Measurements from ENCODE around the gene XCL1.

The XCL1 gene

GRCh38 chr1:168598892-168599291 lies 22.5 kb downstream of the XCL1 start:
- TF ChIP-seq, protein P1, sequence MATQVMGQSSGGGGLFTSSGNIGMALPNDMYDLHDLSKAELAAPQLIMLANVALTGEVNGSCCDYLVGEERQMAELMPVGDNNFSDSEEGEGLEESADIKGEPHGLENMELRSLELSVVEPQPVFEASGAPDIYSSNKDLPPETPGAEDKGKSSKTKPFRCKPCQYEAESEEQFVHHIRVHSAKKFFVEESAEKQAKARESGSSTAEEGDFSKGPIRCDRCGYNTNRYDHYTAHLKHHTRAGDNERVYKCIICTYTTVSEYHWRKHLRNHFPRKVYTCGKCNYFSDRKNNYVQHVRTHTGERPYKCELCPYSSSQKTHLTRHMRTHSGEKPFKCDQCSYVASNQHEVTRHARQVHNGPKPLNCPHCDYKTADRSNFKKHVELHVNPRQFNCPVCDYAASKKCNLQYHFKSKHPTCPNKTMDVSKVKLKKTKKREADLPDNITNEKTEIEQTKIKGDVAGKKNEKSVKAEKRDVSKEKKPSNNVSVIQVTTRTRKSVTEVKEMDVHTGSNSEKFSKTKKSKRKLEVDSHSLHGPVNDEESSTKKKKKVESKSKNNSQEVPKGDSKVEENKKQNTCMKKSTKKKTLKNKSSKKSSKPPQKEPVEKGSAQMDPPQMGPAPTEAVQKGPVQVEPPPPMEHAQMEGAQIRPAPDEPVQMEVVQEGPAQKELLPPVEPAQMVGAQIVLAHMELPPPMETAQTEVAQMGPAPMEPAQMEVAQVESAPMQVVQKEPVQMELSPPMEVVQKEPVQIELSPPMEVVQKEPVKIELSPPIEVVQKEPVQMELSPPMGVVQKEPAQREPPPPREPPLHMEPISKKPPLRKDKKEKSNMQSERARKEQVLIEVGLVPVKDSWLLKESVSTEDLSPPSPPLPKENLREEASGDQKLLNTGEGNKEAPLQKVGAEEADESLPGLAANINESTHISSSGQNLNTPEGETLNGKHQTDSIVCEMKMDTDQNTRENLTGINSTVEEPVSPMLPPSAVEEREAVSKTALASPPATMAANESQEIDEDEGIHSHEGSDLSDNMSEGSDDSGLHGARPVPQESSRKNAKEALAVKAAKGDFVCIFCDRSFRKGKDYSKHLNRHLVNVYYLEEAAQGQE (IDR thresholded peaks at IDR 0.05; ENCODE audit: low read depth) = no peak
- TF ChIP-seq ZBTB7A (IDR thresholded peaks at IDR 0.05; ENCODE audit: low read depth) = no peak
- TF ChIP-seq CREB1 (IDR thresholded peaks at IDR 0.05; ENCODE audit: low read depth) = no peak
- no peak for TF ChIP-seq FOXM1 (IDR thresholded peaks at IDR 0.05; ENCODE audit: borderline replicate concordance, low read depth)
- TF ChIP-seq TCF12 (IDR thresholded peaks at IDR 0.05; ENCODE audit: low read depth) = no peak
- no peak for TF ChIP-seq EGR1 (IDR thresholded peaks at IDR 0.05)
- no peak for TF ChIP-seq CEBPB (IDR thresholded peaks at IDR 0.05)
- TF ChIP-seq RAD21 (IDR thresholded peaks at IDR 0.05; ENCODE audit: low read depth) = no peak
- no peak for TF ChIP-seq USF1 (IDR thresholded peaks at IDR 0.05)
- TF ChIP-seq TAF1 (IDR thresholded peaks at IDR 0.05; ENCODE audit: low read depth) = no peak
- no peak for TF ChIP-seq EP300 (IDR thresholded peaks at IDR 0.05; ENCODE audit: borderline replicate concordance)
- no peak for TF ChIP-seq YY1 (IDR thresholded peaks at IDR 0.05; ENCODE audit: low read depth)
- TF ChIP-seq TEAD4 (IDR thresholded peaks at IDR 0.05) = no peak
- no peak for TF ChIP-seq NFIC (IDR thresholded peaks at IDR 0.05)
- no peak for TF ChIP-seq MAX (IDR thresholded peaks at IDR 0.05)

- no peak for TF ChIP-seq MAX (IDR thresholded peaks at IDR 0.05)
- TF ChIP-seq CREB1 (IDR thresholded peaks at IDR 0.05; ENCODE audit: low read depth) = no peak
- TF ChIP-seq YY1 (IDR thresholded peaks at IDR 0.05; ENCODE audit: low read depth) = no peak
- TF ChIP-seq EGR1 (IDR thresholded peaks at IDR 0.05) = no peak
- no peak for TF ChIP-seq RAD21 (IDR thresholded peaks at IDR 0.05; ENCODE audit: low read depth)
- TF ChIP-seq, protein P1 (IDR thresholded peaks at IDR 0.05; ENCODE audit: low read depth) = no peak
- TF ChIP-seq EP300 (IDR thresholded peaks at IDR 0.05; ENCODE audit: borderline replicate concordance) = no peak
These were observed 23.2 kb downstream of the XCL1 start for GRCh38 chr1:168599641-168600040.

- TF ChIP-seq CREB1 (IDR thresholded peaks at IDR 0.05; ENCODE audit: low read depth) = no peak
These were observed 24.6 kb downstream of the XCL1 start for GRCh38 chr1:168601051-168601450.

DNA sequence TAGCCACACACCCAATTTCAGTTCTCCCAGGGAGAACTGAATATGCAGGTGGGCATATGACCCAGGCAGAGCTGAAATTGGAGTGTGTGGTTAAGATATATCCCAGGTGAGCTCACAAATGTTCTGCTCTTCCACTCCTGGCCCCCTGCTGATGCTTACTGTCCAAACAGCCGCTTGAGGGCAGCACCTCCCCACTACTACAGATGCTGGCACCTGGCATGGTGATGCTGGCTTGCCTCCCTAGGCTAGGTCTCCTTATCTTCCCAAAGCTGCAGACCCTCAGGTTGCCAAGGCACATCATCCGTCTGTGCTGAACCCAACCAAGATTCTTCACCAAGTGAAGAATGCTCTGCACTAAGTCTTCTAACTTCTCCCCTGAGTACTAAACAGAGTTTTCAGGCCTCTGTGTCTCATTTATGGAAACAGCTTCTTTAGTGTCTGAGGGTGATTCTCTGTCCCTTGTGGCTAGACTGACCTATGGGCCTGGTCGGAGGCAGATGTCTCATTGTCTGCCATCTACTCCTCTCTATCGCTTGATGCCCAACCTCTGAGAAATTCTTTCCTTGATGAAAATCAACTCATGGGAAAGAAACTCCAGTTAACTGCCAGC lies 27.2 kb downstream of the XCL1 start:
- peak; percentile 97 for TF ChIP-seq RAD21 (IDR thresholded peaks at IDR 0.05; ENCODE audit: low read depth)
- TF ChIP-seq YY1 (IDR thresholded peaks at IDR 0.05; ENCODE audit: low read depth) = no peak
- no peak for TF ChIP-seq NFIC (IDR thresholded peaks at IDR 0.05)
- no peak for TF ChIP-seq EP300 (IDR thresholded peaks at IDR 0.05; ENCODE audit: borderline replicate concordance)

- TF ChIP-seq EP300 (IDR thresholded peaks at IDR 0.05; ENCODE audit: borderline replicate concordance) (no peak), EGR1 (IDR thresholded peaks at IDR 0.05) (no peak), CREB1 (IDR thresholded peaks at IDR 0.05; ENCODE audit: low read depth) (no peak), TCF12 (IDR thresholded peaks at IDR 0.05; ENCODE audit: low read depth) (no peak), TAF1 (IDR thresholded peaks at IDR 0.05; ENCODE audit: low read depth) (no peak), CEBPB (IDR thresholded peaks at IDR 0.05) (no peak), YY1 (IDR thresholded peaks at IDR 0.05; ENCODE audit: low read depth) (no peak), NFIC (IDR thresholded peaks at IDR 0.05) (no peak)
These were observed 29.0 kb downstream of the XCL1 start for GRCh38 chr1:168605443-168605842.

DNA sequence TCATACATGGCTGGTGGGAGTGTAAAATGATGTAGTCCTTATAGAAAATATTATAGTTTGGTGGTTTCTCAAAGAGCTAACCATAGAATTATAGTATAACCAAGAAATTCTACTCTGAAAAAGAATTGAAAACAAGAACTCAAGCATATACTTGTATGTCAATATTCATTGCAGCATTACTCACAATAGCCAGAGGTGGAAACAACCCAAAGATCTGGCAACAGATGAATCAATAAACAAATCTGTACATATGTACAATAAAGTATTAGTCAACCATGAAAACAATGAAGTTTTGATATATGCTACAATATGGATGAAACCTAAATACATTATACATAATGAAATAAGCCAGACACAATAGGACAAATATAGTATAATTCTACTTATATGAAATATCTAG lies 29.7 kb downstream of the XCL1 start:
- TF ChIP-seq NFIC (IDR thresholded peaks at IDR 0.05) = no peak
- TF ChIP-seq, protein P1 (IDR thresholded peaks at IDR 0.05; ENCODE audit: low read depth) = no peak
- TF ChIP-seq TEAD4 (IDR thresholded peaks at IDR 0.05) = no peak
- no peak for TF ChIP-seq CREB1 (IDR thresholded peaks at IDR 0.05; ENCODE audit: low read depth)

Data from Ishikawa (cell line).